GM12878 (cell line): ENCODE measurements around the gene TTLL6.

Experiments
- BRCA1 ChIP-seq: IDR thresholded peaks from 2 replicates; pipeline ENCODE4 v1.6.1; 2011; ENCODE audit warnings: low read depth, low read length, improper control_type of control experiment
- CHD4 ChIP-seq: fragments of 200-600 bp; sonication (generic); IDR thresholded peaks from 2 replicates; pipeline ENCODE4 v1.6.1; 2016; ENCODE audit warnings: mild to moderate bottlenecking
- MXI1 ChIP-seq: fragments of 150-350 bp; IDR thresholded peaks from 2 replicates; pipeline ENCODE4 v1.6.1; 2011; ENCODE audit warnings: low read depth, mild to moderate bottlenecking, inconsistent platforms, low read length, improper control_type of control experiment
- NR2C2 ChIP-seq: IDR thresholded peaks from 2 replicates; pipeline ENCODE4 v1.6.1; 2011; ENCODE audit warnings: borderline replicate concordance, low read depth; ENCODE audit not compliant: control insufficient read depth, insufficient read length
- TF ChIP-seq, protein P1 (sequence below), 3 experiments: IDR thresholded peaks in 2 of 3; conservative IDR thresholded peaks in 1 of 3; 2 replicates each; pipeline ENCODE4 v1.5.1; 2011; ENCODE audit warnings: low read depth in 3 of 3, low read length in 3 of 3, mild to moderate bottlenecking in 3 of 3, control low read depth in 2 of 3, moderate library complexity in 2 of 3, inconsistent platforms in 1 of 3, mixed read lengths in 1 of 3; ENCODE audit not compliant: control insufficient read depth in 2 of 3, insufficient read depth in 1 of 3; ENCODE audit errors: extremely low read depth in 1 of 3

DNA sequence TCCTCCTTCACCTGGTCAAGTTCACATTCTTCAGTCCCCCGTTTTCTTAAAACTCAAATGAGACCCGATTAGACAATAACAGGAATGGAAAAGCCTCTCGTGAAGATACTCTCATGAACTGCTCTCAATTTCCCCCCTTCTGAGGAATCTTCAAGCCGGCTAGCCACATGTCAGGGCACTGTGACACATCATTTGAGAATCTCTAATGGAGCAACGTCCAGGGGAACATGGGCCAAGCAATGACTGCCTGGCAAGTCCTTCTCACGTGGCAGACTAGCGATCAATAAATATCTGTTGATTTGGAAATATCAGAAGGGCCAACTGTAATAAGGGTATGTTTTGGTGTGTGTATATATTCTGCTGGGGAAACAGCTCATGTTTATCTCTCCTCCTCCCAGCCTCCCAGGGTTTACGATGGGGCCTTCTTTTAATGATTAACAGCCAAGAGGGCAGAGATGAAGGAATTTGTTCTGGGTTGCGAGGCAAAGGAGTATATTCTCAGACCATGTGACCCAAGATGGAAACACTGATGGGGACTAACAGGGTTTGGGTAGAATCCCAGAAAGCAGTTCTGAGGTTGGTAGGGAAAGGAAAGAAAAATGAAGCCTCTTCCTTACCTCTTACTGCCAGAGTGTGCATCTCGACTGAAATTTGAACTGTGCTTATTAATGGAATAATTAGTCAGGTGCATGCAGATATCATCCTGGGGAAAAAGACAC is 21.4 kb downstream of the TTLL6 start:
- TF ChIP-seq NR2C2 (no peak), MXI1 (no peak), CHD4 (no peak), BRCA1 (no peak)
- TF ChIP-seq, protein P1, sequence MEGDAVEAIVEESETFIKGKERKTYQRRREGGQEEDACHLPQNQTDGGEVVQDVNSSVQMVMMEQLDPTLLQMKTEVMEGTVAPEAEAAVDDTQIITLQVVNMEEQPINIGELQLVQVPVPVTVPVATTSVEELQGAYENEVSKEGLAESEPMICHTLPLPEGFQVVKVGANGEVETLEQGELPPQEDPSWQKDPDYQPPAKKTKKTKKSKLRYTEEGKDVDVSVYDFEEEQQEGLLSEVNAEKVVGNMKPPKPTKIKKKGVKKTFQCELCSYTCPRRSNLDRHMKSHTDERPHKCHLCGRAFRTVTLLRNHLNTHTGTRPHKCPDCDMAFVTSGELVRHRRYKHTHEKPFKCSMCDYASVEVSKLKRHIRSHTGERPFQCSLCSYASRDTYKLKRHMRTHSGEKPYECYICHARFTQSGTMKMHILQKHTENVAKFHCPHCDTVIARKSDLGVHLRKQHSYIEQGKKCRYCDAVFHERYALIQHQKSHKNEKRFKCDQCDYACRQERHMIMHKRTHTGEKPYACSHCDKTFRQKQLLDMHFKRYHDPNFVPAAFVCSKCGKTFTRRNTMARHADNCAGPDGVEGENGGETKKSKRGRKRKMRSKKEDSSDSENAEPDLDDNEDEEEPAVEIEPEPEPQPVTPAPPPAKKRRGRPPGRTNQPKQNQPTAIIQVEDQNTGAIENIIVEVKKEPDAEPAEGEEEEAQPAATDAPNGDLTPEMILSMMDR (IDR thresholded peaks at IDR 0.05 in 2 of 3, conservative IDR thresholded peaks at IDR 0.05 in 1 of 3; ENCODE audit: control insufficient read depth in 2 of 3, extremely low read depth in 1 of 3, insufficient read depth in 1 of 3, low read depth in 3 of 3, low read length in 3 of 3) = no peak
